GM08714 (cell line): ENCODE data around the gene P2RY6.

Experiments used
- H3K4me3 ChIP-seq: fragments of 200-500 bp; sonication (Bioruptor generic); 2 replicates; pipeline ENCODE4 v1.5.1; 2014; ENCODE audit warnings: mild to moderate bottlenecking, low read length, inconsistent platforms
- ZNF274 ChIP-seq: IDR thresholded peaks from 2 replicates; pipeline ENCODE4 v1.6.1; 2012; ENCODE audit warnings: mild to moderate bottlenecking, low read depth, low read length

Gene P2RY6

DNA sequence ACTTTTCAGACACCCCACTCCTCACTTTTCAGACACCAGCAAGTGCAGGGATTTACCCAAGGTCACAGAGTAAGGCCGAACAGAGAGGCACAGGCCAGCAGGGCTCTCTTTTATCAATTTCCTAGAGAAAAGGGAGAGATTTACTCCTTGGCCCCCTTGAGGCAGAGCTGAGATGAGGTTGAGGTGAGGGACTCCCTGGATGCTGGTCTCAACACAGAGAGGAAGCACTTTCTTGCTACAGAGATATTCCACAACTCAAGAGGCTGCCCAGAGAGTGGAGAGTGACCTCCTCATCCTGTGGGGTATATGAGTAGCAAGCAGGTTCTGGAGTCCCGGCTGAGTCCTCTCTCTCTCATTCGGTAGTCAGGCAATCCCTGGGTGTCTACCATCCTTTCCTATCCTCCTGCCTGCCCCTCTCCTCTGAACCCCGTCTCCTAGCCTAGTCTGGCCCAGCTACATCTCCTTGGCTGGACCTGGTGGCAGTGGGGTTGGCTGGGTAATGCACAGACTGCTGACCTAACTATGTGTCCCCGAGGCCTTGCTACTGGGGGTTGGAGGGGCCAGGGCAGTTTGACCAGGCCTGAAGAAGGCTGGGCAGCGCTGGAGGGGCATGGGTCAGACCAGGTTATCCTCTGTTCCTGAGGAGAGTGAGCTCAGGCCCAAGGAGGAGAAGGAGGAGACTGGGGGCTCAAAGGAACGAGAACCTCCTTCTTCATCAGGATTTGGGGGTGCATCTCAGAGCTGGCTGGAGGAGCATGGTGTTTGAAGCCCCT, 34.1 kb downstream of the P2RY6 start:
- no peak overlapping the region for H3K4me3 ChIP-seq

DNA sequence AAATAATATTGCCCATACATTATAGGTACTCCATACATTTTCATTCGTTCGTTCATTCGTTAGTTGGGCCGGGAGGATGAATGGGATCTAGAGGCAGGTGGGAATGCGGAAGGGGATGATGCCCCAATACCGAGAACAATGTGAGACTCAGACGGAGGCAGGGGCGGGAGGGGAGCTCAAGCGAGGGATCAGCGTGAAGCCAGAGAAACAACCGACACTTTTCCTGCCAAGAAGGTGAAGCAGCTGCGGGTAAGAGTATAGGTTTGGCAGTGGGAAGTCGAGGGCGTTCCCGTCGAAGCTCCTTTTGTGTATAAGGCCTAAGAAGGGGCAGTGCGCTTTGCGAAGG, 34.8 kb downstream of the P2RY6 start:
- peak overlapping the region; percentile 11; the same call in 1 of the 2 replicates for H3K4me3 ChIP-seq

More for the DNA sequence above, 34.1 kb downstream of the P2RY6 start:
- TF ChIP-seq ZNF274: no peak

DNA sequence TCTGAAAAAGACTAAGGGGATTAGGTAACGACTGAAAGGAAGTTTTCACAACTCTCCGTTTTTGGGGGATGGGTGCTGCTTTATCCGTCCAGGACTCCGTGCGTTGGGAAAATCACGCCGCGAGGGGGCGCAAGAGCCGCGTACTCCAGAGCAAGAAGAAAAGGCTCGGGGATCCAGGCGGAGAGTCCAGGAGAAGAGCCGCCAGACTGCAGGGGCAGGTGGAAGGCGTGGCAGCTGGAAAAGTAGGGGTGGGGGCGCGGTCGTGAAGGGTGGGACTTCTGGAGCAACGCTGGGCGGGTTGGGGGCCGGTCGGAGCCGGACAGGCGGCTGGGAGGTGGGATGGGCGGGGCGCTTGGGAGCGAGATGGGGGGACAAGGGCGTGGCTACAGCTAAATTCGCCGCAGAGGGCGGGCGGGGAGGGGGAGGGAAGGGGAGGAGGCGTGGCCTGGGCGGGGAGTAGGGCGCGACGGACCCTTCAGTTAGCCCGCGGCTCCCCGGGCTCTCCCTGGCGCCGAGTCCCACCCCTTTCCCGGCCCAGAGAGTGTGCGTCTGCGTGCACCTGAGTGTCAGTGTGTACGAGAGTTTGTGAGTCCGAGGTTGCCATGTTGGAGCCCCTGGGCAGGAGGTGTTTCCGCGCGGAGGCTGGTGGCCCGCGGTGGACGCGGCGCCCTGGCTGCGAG, 35.3 kb downstream of the P2RY6 start:
- no peak for TF ChIP-seq ZNF274
- peak overlapping the region; percentile 63 for H3K4me3 ChIP-seq

More for the DNA sequence above, 34.8 kb downstream of the P2RY6 start:
- no peak for TF ChIP-seq ZNF274

DNA sequence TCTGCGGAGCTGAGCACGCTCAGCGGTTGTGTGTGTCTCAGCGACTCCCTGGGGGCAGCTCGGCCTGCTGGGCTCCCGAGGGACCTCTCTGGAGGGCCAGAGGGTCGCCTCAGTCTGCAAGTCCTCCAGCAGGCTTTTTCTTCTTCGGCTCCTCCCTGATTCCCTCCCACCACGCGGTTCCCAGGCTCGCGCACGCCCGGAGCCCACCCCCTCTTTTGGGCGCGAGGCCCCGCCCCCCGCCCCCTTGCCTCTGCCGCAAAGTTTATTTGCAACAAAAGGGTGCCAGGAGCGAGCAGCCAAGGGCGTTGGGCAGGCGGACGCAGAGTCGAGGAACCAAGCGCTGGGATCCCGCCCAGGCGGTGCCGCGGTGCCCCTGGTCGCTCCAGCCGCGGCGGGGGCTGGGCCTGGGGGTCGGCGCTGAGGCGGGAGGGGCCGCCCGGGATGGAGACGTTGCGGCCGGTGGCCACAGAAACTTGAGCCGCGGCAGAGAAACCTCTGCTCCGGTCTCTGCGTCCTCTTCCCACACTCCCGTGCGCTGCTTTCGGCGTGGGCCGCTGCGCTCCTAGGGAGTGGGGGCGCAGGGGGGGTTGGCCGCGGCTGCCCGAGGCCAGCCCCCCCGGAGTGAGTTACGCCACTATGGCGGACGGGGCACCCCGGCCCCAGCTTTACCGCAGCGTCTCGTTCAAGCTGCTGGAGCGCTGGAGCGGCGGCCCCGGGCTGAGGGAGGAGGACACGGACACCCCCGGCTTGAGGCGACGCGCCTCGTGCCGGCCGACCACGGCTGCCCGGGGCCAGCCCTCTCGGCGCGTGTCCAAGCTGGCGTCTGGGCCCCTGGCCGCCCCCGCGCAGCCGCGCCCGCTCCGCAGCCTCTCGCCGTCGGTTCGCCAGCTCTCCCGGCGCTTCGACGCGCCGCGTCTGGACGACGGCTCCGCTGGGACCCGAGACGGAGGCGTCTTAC, 36.1 kb downstream of the P2RY6 start, which contains the start of gene ARHGEF17:
Gene ARHGEF17 (plus strand): TSS at position 274 of the 958 bp plus-strand sequence. CDS start 363 bp downstream, at position 637.
- TF ChIP-seq ZNF274: no peak
- H3K4me3 ChIP-seq: peak within 1 kb of the TSS; percentile 63

DNA sequence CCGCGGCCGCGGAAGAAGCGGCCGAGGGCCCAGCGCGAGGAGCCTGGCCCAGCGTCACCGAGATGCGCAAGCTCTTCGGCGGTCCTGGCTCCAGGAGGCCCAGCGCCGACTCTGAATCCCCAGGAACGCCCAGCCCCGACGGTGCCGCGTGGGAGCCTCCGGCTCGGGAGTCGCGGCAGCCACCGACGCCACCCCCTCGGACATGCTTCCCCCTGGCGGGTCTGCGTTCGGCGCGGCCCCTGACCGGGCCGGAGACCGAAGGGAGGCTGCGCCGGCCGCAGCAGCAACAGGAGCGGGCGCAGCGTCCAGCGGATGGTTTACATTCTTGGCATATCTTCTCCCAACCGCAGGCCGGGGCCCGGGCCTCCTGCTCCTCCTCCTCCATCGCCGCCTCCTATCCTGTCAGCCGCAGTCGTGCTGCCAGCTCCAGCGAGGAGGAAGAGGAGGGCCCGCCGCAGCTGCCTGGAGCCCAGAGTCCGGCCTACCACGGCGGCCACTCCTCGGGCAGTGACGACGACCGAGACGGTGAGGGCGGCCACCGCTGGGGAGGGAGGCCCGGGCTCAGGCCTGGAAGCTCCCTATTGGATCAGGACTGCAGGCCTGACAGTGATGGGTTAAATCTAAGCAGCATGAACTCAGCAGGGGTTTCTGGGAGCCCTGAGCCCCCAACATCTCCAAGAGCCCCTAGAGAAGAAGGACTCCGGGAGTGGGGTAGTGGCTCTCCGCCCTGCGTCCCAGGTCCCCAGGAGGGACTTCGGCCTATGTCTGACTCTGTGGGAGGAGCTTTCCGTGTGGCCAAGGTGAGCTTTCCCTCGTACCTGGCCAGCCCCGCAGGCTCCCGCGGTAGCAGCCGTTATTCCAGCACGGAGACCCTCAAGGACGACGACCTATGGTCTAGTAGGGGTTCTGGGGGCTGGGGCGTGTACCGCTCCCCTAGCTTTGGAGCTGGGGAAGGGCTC, 37.1 kb downstream of the P2RY6 start:
- H3K4me3 ChIP-seq: peak overlapping the region; percentile 63; the same call in 1 of the 2 replicates
- TF ChIP-seq ZNF274: no peak

DNA sequence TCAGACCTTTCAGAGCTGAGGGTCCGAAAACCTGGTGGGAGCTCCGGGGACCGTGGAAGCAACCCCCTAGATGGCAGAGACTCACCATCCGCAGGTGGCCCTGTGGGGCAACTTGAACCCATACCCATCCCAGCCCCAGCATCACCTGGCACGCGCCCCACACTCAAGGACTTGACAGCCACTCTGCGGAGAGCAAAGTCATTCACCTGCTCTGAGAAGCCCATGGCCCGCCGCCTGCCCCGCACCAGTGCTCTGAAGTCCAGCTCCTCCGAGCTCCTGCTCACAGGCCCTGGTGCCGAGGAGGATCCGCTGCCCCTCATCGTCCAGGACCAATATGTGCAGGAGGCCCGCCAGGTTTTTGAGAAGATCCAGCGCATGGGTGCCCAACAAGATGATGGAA, 37.9 kb downstream of the P2RY6 start:
- no peak for TF ChIP-seq ZNF274
- no peak overlapping the region for H3K4me3 ChIP-seq

DNA sequence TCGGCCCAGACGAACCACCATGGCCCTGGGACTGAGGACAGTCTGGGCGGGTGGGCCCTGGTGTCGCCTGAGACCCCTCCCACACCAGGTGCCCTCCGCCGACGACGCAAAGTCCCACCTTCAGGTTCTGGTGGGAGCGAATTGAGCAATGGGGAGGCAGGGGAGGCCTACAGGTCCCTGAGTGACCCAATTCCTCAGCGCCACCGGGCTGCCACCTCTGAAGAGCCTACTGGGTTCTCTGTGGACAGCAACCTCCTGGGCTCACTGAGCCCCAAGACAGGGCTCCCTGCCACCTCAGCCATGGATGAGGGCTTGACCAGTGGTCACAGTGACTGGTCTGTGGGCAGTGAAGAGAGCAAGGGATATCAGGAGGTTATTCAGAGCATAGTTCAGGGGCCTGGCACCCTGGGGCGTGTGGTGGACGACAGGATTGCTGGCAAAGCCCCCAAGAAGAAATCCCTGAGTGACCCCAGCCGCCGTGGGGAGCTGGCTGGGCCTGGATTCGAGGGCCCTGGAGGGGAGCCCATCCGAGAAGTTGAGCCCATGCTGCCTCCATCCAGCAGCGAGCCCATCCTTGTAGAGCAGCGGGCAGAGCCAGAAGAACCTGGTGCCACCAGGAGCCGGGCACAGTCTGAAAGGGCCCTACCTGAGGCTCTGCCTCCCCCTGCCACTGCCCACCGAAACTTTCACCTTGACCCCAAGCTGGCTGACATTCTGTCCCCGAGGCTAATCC, 38.7 kb downstream of the P2RY6 start:
- no peak for TF ChIP-seq ZNF274
- H3K4me3 ChIP-seq: no peak overlapping the region

DNA sequence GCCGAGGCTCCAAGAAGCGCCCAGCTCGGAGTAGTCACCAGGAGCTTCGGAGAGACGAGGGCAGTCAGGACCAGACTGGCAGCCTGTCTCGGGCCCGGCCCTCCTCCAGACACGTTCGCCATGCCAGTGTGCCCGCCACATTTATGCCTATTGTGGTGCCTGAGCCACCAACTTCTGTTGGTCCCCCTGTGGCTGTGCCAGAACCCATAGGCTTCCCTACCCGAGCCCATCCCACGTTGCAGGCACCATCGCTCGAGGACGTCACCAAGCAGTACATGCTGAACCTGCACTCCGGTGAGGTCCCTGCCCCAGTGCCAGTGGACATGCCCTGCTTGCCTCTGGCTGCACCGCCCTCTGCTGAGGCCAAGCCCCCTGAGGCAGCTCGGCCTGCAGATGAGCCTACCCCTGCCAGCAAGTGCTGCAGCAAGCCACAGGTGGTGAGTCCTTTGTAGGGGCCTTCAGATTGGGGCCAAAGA, 39.3 kb downstream of the P2RY6 start:
- TF ChIP-seq ZNF274: no peak
- H3K4me3 ChIP-seq: no peak overlapping the region

DNA sequence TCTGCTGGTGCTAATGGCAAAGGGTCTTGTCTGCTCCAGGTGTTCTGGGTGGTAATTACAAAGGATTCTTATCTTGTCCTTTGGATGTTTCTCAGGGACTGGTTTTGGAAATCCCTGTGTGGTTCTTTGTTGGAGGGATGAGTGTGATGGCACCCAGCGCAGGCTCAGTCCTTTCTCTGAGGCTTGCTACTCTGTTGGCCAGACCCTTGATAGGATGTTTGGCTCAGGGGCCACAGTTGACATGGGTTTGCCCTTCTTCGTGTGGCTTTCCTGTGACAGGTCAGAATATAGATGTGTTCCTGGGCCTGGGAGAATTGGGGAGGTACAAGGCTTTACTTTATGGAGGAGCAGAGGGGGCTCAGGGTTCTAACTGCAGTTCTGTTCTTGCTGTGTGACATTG, 39.9 kb downstream of the P2RY6 start:
- no peak overlapping the region for H3K4me3 ChIP-seq

DNA sequence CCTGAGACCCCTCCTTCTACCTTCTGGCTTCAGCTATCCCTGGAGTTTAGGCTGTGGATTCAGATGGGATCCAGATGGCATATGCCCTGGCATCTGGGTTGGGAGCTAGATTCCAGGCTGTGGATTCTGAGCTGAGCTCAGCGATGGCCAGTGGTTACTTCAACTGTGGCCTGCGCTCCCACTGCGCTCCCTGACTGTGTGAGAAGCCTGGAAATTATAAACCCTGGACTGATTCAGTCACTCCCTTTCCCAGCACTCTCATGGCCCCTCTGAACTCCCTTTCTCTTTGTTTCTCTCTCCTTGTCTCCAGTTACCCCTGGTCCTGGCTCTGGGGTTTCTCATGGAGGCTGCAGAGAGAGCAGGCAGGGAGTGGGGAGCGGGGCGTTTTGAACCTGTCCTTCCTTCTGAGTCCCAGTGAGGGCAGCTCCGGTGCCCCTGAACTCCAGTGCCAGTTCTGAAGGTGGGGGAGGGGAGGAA, 40.8 kb downstream of the P2RY6 start:
- H3K4me3 ChIP-seq: no peak overlapping the region
- no peak for TF ChIP-seq ZNF274

More for the DNA sequence above, 39.9 kb downstream of the P2RY6 start:
- TF ChIP-seq ZNF274: no peak

DNA sequence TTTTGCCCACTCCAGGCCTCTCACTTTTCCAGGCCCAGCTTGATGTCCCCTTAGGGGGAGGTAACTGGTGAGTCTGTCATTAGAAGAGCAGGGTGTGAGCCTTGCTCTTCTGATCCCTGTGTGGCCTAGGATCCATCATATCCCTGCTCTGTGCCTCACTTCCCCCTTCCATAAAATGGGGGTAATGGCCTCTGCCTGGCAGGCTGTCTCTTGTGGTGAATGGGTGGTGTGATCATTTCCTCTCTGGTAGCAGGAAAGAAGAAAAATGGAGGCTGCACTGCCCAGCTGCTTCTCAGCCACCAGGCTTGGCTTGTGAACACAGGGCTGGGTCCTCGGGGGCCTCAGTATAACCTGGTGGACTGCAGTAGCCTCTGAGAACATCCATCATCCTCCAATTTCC, 41.5 kb downstream of the P2RY6 start:
- H3K4me3 ChIP-seq: no peak overlapping the region
- no peak for TF ChIP-seq ZNF274

DNA sequence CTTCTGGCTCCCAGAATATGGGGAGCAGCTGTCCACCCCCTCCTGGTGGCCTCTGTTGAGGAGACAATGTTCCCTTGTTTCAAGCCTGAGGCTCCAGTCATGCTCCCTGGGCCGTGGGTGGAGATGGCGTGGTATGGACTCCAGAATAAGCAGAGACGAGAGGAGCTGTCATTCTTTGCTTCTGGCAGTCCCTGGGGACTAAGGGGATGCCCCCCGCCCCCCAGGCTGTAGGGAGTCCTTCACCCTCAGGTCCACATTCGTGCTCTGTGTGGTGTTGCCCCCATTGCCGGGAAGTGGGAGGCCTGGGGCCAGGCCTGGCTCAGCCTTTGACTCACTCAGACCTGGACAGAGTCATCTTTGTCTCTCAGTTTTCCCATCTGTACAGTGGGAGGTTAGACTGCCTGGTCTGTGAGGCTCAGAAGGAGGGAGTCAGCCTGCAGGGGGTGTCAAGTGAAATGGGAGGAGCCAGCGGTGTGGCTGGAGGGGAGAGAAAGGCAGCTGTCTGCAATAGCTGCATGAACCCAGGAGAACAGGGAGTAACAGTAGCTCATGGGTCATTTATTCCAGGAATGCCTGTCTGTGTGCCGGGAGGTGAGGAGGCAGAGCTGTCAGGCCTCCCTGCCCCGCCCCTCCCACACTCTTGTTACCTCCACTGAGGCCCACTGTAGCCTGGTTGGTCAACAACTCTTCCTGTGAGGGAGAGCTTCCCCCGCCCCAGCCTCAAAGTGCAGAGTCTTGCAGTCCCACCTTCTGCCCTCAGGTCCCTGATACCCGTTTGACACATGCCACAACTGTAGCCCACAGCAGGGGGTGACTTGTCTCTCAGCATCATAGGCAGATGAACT, 42.2 kb downstream of the P2RY6 start:
- TF ChIP-seq ZNF274: no peak
- H3K4me3 ChIP-seq: no peak overlapping the region
